HPDE6-E6E7 (cell line): ENCODE results near the gene PSAT1.

Experiments used
- DNase-seq: peaks from one replicate; pipeline ENCODE4 v3.0.0; 2011; ENCODE audit warnings: missing footprints; ENCODE audit errors: extremely low spot score

The PSAT1 gene

DNA sequence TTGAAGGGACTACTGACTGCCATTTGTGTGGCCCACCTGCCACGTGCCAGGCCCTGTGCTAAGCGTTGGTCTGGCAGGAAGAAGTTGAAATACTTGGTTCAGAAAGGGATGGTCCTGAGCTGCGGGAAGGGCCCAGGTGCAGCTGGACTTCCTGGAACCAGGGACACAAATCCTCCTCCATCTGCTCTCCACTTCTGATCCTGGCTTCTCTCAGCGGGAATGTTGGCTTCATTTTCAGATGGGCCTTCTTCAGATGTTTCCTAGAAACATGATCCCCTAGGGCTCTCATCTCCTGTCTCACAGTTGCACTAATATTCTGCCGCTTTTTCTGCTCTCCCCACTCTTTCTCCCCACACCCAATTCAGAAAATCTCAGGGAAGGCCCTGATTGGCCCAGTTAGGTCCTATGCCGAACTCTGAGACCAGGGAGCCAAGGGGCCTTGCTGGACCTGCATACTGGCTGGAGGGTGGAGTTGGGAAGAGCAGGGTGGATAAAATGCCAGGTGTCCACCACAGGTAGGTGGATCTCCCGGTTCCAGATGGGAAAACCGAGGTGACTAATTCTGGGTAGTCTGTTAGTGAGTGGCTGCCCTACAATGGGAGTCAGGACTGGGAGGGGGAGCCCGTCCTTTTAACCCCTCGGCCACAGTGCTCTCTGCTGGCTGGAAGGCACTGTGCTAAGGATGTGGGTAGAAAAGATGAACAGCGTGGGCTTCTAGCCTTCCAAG is 19.4 kb downstream of the PSAT1 start:
- DNase-seq: no peak

DNA sequence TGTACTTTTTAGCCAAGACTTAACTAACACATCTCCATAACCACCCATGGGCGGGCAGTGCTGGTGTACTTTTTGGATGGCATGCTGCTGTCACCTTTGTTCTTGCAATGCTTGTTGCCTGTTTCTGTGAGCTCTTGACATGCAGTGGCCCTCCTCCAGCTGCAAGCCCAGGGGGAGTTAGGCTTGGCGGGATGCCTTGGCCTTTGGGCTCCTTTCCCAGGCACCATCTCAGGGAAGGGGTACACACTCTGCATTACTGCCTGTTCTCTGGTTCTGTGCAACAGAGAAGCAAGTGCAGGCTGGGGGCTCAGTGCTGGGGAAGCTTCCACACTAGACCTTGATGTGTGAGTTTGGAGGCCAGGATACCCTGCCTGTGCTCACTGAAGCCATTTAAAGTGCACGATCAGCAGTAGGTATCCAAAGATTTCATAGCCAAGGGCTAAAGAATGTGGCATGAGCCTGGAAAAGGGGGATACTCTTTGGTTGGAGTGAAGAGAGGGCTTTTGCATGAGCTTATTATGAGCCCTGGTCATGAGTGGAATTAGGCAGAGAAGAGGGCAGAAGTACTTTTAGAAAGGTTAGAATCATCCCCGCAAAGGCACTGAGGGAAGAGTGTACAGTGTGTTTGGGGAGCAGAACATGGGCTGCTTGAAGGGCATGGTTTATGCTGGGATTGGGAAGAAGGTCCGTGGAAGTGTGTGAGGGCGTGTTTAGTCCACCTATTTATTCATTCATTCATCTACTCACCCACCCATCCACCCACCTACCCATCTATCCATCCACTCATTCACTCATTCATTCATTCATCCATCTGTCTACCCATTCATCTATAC is 22.5 kb downstream of the PSAT1 start:
- no peak for DNase-seq

DNA sequence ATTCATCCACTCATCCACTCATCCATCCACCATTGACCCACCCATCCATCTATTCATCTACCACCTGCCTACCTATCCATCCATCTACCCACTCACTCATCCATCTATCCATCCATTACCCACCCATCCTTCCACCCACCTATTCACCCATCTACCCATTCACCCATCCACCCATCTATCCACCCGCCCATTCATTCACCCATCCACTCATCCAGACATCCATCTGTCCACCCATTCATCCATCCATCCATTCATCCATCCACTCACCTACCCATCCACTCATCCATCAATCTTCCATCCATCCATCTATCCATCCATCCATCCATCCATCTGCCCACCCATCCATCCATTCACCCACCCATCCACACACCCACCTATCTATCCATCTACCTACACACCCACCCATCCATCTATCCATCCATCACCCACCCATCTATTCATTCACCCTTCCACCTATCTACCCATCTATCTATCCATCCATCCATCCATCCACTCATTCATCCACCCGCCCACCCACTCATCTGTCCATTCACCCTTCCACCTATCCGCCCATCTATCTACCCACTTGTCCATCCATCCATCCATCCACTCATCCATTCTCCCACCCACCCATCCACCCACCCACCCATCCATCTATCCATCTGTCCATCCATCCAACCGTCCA is 23.2 kb downstream of the PSAT1 start:
- DNase-seq: no peak

DNA sequence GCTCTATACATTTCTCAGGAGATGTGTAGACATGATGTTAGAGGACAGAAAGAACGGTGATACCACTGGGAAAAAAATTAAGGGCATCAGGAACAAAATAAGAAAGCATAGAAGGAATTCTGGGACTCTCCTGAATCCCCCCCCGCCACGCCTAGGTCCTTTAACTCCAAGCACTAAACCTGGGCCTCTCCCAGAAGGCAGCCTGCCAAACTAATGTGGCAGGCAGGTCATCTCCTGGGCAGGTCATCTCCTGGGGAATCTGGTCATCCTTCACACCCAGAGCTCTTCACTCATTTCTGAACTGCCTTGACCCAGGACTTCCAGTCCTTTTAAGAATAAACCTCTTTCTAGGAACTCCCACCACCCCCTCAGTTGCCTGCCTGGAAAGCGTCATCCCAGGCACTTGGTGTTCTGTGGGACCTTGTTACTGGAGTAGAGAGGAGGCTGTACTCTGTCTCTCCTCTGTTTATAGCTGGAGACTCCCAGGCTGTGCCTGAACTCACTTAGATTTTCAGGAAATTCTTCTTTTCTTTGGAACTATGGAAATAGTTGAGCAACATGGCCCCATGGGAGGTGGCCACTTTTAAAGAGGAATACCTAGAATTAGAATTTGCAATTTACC is 24.1 kb downstream of the PSAT1 start:
- no peak for DNase-seq

DNA sequence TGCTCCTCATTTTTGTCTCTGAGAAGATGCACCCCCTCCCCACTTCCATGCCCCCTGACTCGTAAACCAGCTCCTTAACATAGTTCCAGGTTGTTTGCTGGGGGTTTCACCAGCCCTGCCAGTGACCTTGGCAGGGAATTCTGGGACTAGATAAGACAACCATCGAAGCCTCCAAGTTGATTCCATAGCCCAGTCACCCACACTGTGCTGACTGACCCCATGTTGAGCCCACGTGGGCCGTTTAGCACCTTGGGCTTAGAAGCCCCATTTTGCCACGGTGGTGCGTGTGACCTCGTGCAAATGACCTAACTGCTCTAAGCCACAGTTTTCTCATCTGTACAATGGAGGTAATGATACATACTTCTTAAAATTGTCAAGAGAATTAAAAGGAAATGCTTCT is 24.6 kb downstream of the PSAT1 start:
- no peak for DNase-seq

DNA sequence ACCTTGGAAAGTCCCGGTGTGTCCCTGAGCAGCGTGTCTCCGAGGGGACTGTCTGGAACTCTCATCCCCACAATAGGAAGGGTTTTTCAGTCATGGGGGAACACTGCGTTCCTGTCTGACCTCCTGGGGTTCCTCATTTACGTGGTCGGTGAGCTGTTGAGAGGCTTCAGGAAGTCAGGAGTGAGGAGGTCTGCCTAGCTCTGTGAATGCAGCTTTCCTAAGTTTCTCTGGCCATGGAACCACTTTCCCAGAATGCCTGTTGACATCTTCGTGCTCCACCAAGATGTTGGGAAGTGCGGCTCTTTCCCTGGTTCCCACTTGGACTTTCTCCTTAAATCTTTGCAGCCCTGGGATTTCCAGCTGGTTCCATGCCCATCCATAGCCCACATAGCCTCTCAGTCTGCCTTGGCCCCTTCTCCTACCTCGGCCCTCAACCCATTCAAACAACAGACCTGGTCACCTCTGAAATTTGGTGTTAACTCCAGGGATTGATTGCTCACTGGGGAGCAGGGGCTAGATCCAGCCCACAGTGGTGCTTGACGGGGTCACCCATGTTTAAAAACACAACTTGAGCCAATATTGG is 27.2 kb downstream of the PSAT1 start:
- DNase-seq: no peak

DNA sequence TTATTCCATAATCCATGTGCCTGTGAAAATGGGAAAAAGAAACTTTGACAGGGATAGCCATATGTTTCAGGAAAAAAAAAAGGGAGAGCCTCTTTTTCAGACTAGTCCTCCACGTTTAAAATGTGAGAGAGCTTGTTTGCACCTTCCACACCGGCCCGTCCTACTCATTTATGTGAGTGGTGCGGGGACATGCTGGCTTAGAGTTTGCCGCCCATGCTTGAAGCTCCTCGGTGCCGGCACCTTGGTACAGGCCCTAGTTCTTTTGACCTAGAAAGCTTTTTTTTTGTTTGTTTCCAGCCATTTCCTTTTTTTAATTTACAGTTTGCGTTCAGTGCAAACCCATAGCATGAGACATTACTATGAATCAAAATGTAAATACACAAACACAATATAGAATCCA is 27.8 kb downstream of the PSAT1 start:
- DNase-seq: no peak

DNA sequence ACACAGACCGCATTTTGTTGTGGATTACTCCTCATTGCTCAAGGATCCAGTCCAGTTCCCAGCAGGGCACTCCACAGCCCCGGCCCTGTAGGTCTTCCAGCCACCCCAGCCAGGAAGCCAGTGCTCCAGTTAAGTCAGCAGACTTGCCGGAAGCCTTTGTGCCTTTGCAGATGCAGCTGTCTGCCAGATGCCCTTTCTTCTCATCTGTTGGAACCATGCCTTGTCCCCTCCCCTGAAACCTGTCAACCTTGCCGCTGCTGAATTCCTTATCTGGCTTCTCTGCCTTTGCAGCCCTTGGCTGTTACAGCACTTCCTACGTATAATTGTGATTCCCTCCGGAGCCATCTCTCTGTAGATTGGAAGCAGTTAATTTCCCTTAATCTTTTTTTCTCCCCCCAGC is 28.4 kb downstream of the PSAT1 start:
- no peak for DNase-seq

DNA sequence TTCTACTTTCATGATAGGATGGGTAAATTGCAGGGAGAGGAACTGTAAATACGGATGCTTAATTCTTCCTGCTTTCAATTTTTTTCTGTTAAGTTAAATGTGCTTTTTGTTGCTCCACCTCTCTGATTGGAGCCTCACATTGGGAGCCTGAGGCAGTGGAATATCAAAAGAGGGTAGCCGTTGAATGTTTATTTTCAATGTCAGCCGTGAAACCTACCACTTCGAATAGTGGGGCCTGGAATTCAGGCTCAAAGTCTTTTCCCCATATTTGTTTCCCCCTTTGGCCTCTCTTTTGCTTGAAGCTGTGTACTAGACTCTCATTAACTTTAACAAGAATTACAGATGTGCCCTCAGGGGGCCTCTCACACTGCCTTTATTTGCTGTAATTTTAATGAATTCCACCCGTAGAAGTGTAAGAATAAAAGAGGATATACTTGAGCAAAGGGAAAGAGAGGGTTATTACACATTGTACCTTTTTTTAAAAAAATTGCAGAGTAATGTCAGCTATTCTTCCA is 29.0 kb downstream of the PSAT1 start:
- no peak for DNase-seq

DNA sequence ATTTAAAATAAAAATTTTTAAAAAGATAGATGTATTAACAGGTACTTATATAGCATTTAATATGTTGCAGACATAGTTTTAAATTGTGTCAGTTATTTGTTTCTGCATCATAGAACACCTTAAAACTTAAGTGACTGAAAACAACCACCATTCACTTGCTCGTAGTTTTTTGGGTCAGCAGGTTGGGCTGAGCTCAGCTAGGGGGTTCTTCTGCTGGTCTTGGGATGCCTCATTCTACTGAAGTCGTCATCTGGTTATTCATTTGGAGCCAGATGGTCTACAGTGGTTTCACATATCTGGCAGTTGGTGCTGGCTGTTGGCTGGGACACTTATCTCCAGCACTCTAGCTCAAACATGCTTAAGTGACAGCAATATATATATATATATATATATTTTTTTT is 29.6 kb downstream of the PSAT1 start:
- DNase-seq: no peak

DNA sequence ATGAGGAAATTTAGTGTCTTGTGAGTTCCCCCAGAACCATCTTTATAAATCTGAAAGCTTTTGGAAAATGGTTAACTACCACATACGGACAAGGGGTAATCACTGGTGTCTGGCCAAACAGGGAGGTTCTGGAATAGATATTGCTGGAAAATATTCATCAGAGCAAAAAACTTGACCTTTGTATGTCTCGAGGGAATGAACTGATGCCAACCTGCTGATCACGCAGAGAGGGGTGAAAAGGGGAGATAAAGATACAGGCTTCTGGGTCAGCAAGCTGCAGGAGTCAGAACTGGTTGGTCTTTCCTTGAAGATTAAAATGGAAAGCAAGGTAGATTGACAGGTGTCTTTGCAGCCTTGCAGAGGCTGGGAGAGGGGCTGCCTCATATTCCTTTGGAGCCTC is 35.5 kb downstream of the PSAT1 start:
- no peak for DNase-seq

DNA sequence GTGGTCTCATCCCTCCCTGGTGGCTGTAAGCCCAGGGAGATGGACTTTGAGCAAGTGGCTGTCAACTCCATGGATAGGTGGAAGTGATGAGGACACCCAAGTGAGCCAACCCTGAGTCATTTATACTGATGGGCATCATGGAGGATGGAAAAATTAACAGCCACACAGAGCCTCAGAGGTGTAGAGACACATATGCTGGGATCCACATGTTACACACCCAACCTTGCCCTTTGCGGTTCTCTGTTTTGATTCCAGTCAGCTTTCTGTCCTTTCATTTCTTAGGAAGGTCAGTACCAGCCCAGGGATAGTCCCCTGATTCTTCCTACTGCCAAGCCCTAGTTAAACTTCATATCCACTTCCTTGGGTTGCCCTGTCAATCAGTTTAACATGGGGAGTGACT is 51.9 kb downstream of the PSAT1 start:
- DNase-seq: no peak

DNA sequence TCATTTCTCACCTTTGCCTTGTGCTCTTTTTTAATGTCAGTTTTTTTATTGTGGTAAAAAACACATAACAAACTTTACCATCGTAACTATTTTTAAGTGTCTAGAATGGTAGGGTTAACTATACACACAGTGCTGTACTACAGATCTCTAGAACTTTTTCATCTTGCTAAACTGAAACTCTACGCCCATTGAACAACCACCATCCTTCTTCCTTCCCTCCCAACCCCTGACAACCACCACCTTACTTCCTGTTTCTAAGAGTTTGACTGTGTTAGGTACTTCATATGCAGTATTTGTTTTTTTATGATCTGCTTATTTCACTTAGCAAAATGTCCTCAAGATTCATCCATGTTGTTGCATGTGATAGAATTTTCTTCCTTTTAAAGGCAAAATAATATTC is 54.9 kb downstream of the PSAT1 start:
- no peak for DNase-seq

DNA sequence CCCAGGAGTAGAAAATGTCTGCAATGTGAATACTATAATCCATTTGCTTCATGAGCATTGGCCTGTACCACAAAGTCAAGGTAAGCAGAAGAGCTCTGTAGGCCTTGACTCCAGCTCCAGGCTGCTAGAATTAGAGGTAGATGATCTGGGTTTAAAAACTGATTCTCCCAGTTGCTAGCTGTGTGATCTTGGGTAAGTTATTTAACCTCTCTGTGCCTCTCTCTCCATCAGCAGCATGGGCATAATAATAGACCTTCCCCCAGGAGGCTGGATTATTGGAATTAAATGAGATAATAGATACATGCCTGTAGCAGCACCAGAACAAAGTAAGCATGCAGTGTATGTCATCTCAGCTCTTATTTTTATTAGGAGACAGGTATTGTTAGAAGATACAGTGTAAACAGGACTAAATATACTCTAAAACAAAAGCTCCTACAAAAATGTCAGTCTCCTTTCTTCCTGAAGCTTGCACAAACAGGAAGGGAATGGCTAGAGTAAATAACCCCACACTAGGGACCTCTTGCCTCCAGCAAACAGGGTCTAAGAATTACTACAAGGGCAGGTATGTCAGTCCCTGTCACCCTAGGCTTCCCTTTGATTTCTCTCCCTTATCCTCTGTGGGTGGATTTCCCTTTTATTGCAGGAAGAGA is 57.5 kb downstream of the PSAT1 start:
- no peak for DNase-seq

DNA sequence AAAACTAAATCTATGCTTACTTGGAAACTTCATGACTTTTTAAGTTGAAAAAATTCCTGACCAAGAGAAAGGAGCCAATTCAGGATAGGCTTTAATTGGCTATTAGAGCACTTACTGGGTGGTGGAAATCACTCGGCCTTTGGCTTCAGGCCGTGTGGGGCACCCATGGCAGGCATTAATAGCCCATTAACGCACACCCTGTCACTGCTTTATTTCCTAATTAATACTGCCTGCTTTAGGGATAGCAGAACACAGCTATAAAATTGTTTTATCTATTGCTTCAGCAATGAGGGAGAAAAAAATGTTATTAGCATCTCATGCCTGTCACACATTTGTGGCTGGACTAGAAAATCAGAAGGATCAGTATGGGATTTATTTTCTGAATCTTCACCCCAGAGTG is 58.1 kb downstream of the PSAT1 start:
- no peak for DNase-seq

DNA sequence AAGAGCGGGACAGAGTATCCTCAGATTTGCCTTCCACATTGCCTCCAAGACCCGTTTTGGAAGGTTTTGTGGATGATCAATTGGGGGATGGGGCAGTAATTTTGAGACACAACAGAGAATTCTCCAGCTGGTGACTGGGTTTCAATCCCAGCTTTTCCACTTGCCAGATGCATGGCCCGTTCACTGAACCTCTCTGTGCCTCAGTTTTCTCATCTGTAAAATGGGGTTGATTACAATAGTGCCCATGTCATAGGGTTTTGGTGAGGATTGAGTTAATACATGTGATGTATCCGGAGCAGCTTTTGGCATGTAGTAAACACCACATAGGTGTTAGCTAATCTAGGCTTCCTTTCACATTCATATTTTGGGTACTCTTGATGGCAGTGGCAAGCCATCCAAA is 59.7 kb downstream of the PSAT1 start:
- no peak for DNase-seq

DNA sequence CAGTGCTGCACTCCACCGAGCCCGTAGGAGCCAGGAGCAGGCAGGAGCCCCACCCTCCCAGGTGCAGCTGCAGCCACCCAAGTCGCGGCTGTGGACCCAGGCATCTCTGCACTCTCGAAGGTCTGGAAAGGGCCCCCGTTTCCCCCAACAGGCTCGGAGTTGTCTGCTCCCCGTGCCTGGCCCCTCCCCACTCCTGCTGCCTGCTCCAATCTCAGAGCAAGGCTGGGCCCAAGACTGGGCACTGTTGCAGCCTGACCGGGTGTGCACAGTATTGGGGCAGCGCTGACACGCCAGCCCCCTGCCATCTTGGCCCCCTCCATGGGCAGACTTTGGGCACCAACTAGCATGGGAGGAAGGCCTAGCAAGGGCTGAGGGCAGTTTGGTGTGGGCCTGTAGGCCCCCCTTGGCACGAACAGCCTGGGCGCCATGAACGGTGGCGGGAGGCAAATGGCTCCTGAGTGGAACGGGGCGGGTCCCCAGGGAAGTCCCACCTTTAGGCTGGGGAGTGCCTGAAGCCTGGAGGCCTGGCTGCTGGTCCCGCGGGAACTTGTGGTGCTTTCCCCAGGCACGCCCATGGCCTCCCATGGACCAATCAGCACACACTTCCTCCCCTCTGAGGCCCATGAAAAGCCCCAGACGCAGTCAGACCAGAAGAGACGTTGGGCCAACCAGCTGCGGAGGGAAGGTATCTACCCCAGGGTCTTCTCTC is 60.4 kb downstream of the PSAT1 start:
- DNase-seq: no peak

DNA sequence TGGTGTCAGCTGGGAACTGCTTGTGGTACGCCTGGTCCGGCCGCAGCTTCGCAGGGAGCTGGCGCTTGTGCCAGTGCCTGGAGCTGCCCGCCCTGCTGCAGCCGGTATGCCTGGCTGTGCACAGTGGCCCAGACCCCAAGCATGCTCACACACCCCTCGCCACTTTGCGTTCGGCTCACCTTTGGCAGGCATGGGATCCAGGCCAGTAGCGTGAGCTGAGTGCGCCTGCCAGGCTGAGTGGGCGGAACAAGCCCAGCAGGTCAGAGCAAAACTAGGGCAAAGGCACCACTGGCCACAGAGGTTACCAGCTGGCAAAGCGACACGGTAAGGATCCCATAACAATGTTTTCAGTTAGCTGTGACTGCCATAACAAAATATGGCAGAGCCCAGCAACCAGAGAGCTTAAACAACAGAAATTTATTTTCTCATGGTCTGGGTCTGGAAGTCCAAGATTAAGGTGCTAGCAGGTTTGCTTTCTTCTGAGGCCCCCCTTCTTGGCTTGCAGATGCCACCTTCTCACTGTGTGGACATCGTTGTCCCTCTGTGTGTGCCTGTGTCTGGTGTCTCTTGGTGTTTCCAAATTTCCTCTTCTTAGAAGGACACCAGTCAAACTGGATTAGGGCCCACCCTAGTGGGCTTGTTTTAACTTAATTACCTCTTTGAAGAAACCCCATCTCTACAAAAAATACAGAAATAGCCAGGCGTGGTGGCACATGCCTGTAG is 61.6 kb downstream of the PSAT1 start:
- no peak for DNase-seq

DNA sequence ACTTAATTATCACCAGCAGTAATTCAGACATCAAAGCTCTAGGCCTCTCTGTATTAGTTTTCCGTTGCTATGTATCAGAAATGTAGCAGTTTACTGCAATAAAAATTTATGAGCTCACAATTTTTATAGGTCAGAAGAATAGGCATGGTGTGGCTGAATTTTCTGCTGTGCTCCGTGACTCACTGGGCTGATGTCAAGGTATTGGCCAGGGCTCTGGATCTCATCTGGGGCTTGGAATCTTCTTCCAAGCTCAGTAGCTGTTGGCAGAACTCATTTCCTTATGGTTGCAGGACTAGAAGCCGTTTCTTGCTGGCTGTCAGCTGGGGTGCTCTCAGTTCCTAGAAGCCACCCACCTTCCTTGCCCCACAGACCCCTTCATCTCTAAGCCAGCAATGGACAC is 66.3 kb downstream of the PSAT1 start:
- no peak for DNase-seq
